GM18508 (cell line): ENCODE measurements around the gene TMEM131.

Source experiments
- ATAC-seq: cut with Tn5 transposase; IDR thresholded peaks from one replicate; pipeline ENCODE4 v1.9.1; 2021; ENCODE audit warnings: moderate number of reproducible peaks; ENCODE audit not compliant: insufficient read depth, unreplicated experiment

TMEM131 gene

GRCh38 chr2:97731274-97732020, 264.3 kb downstream of the TMEM131 start:
- ATAC-seq, result no peak

GRCh38 chr2:97730245-97730644, 265.5 kb downstream of the TMEM131 start:
- ATAC-seq, result no peak

GRCh38 chr2:97728091-97728731, 267.5 kb downstream of the TMEM131 start:
- no peak for ATAC-seq

- ATAC-seq, result no peak
Observed at GRCh38 chr2:97727296-97727695, 268.5 kb downstream of the TMEM131 start.

GRCh38 chr2:97726261-97727064, 269.3 kb downstream of the TMEM131 start:
- ATAC-seq, result no peak

GRCh38 chr2:97724946-97725688, 270.6 kb downstream of the TMEM131 start:
- no peak for ATAC-seq

GRCh38 chr2:97724501-97724900, 271.2 kb downstream of the TMEM131 start:
- no peak for ATAC-seq

GRCh38 chr2:97724073-97724410, 271.7 kb downstream of the TMEM131 start:
- no peak for ATAC-seq

GRCh38 chr2:97723156-97724072, 272.3 kb downstream of the TMEM131 start:
- no peak for ATAC-seq

GRCh38 chr2:97722227-97722626, 273.5 kb downstream of the TMEM131 start:
- ATAC-seq, result no peak

GRCh38 chr2:97720746-97721145, 275.0 kb downstream of the TMEM131 start:
- no peak for ATAC-seq

- no peak for ATAC-seq
Observed at GRCh38 chr2:97719362-97720155, 276.2 kb downstream of the TMEM131 start.

- no peak for ATAC-seq
Observed at GRCh38 chr2:97718942-97719341, 276.8 kb downstream of the TMEM131 start.

GRCh38 chr2:97718051-97718882, 277.5 kb downstream of the TMEM131 start:
- ATAC-seq, result no peak

GRCh38 chr2:97717613-97717995, 278.1 kb downstream of the TMEM131 start:
- ATAC-seq, result no peak

GRCh38 chr2:97716695-97717612, 278.8 kb downstream of the TMEM131 start:
- no peak for ATAC-seq
